ENCODE results near the gene CYSTM1. TPM values are rescaled to one million over a fixed set of nuclear protein-coding genes. Genes with fewer than 3 reads are reported as not detected.

The CYSTM1 gene
- polyA plus RNA-seq, 6 donors from 2014 or later, result 5.4 to 20.6 (median 12.6) TPM

DNA sequence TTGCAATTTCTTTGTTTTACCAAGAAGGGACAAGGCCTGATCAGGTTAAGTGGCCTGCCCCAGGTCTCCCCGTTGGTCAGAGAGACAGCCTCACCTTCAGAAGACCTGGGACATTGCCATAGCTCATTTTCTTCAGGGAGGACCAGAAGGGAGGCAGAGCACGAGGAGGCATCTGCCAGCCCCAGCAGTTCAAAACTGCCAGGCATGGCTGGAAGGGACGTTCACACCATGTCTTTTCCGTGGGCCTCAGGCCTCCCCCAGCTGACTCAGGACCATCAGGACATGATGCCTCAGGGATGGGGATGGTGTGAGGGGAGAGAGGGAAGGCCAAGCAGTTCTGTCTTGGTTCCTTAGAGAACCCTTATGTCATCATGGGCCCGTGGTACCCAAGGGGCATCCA, 32.7 kb upstream of the CYSTM1 start:
- ATAC-seq (ENCODE audit: low read depth in 2 of 2) (no peak), DNase-seq (no peak)
- Mint-ChIP-seq H3K4me3 (peak overlapping the region in 1 of 8 donors; percentile 51), H3K27ac (no peak overlapping the region), H3K4me1 (peaks cover 31 to 50% (median 31%) of the 10 kb centered on the region in 3 donors), H3K27me3 (peaks cover 13 to 33% (median 21%) of the 10 kb centered on the region in 3 donors), H3K36me3 (no peaks in the 10 kb centered on the region), H3K9me3 (no peaks in the 10 kb centered on the region)

DNA sequence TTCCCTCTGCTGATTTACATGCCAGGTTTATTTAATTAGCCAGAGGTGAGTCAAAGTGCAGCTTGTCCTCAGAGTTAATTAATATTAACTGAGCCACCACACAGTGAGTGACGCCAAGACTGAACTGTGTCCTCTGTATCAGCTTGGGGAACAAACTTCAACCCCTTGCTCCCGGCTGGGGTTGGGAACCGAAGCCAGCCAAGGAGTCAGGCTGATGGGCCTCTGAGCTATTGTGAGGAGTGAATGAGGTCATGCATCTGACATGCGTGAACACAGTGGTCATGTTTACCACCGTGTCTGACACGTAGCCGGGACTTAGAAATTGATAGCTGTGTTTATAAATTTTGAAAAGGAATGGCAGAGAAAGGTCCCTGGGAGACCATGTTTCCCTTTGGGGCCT, 32.1 kb upstream of the CYSTM1 start:
- peak overlapping the region in 1 of 8 donors; percentile 20 for H3K4me3 Mint-ChIP-seq

DNA sequence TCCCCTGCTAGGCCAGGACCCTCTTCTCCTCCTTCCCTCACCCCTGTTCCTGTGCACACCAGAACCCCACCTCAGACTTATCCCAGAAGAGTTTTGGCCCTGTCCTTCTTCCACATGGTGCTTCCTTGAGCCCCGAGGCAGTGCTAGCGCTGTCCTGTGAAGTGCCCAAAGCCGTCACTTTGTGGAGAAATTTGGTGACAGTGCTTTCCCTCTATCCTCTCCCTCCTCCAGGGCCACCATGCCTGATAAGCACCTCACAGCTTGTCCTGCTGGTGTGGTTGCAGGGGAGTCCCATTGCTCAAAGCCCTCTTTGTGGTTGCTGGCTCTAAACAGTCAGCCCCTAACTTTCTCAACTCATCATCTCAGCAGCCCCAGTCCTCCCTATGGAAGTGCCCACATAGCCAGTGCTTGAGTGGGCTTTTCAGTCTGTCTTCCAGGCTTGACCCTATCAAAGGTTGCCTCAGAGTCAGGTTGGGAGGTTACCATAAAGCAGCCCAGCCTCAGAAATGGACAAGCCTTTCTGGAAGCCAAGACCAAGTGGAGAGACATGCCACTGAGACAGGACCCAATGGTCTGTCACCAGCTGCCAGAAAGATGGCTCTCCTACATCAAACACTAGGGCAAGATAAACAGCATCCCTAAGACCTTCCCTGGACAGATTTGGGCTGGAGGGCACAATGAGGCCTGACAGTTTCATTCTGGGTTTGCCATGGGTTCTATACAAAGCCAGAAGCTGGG, 31.3 kb upstream of the CYSTM1 start:
- Mint-ChIP-seq H3K4me3 (peak overlapping the region in 3 of 8 donors; percentile 58 to 87 (median 59)), H3K4me1 (peaks cover 27 to 50% (median 31%) of the 10 kb centered on the region in 3 donors), H3K27ac (peak overlapping the region in 1 of 6 donors; percentile 66), H3K27me3 (peaks cover 21 to 46% (median 27%) of the 10 kb centered on the region in 3 donors), H3K9me3 (no peaks in the 10 kb centered on the region), H3K36me3 (no peaks in the 10 kb centered on the region)
- DNase-seq (no peak), ATAC-seq (ENCODE audit: low read depth in 2 of 2) (peak in 1 of 2 donors; percentile 2)

More for the DNA sequence above, 32.1 kb upstream of the CYSTM1 start:
- no peaks in the 10 kb centered on the region for H3K9me3 Mint-ChIP-seq
- no peak for DNase-seq
- no peak overlapping the region for H3K27ac Mint-ChIP-seq
- peaks cover 15 to 39% (median 27%) of the 10 kb centered on the region in 3 donors for H3K27me3 Mint-ChIP-seq
- no peaks in the 10 kb centered on the region for H3K36me3 Mint-ChIP-seq
- peaks cover 29 to 50% (median 31%) of the 10 kb centered on the region in 3 donors for H3K4me1 Mint-ChIP-seq
- no peak for ATAC-seq (ENCODE audit: low read depth in 2 of 2)

GRCh38 chr5:140145256-140145655, 29.7 kb upstream of the CYSTM1 start:
- Mint-ChIP-seq H3K9me3 (no peaks in the 10 kb centered on the region), H3K4me3 (peak overlapping the region in 7 of 8 donors; percentile 60 to 80 (median 68)), H3K4me1 (peaks cover 24 to 43% (median 31%) of the 10 kb centered on the region in 3 donors), H3K27ac (peak overlapping the region in 1 of 6 donors; percentile 63), H3K36me3 (no peaks in the 10 kb centered on the region), H3K27me3 (peaks cover 21 to 46% (median 27%) of the 10 kb centered on the region in 3 donors)
- DNase-seq (no peak), ATAC-seq (ENCODE audit: low read depth in 2 of 2) (no peak)

- peak; percentile 59 for DNase-seq
- Mint-ChIP-seq H3K4me1 (peaks cover 19 to 36% (median 31%) of the 10 kb centered on the region in 3 donors), H3K27me3 (peaks cover 21 to 46% (median 27%) of the 10 kb centered on the region in 3 donors), H3K36me3 (no peaks in the 10 kb centered on the region), H3K4me3 (peak overlapping the region in 7 of 8 donors; percentile 60 to 80 (median 68)), H3K27ac (no peak overlapping the region), H3K9me3 (no peaks in the 10 kb centered on the region)
- ATAC-seq (ENCODE audit: low read depth in 2 of 2), result peak; percentile 76 to 80
Measured at GRCh38 chr5:140145818-140146522, 29.0 kb upstream of the CYSTM1 start.

DNA sequence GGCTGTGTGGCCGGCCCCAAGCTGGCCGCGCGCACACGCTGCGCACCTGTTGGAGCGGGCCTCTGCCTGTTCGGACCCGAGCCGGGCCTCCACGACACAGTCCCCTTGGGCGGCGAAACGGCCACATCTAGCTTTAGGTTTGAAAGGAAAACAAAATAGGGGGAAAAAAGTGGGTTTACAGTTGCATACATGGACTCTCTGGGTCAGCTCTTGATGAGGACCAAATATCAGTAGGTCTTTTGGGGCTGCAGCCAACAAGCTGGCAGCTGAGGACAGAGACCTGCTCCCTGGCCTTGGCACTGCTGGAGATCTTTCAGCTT, 28.5 kb upstream of the CYSTM1 start:
- no peaks in the 10 kb centered on the region for H3K9me3 Mint-ChIP-seq
- no peaks in the 10 kb centered on the region for H3K36me3 Mint-ChIP-seq
- peaks cover 19 to 34% (median 31%) of the 10 kb centered on the region in 3 donors for H3K4me1 Mint-ChIP-seq
- ATAC-seq (ENCODE audit: low read depth in 2 of 2), result no peak
- no peak overlapping the region for H3K27ac Mint-ChIP-seq
- DNase-seq, result no peak
- peaks cover 21 to 46% (median 27%) of the 10 kb centered on the region in 3 donors for H3K27me3 Mint-ChIP-seq
- H3K4me3 Mint-ChIP-seq, result peak overlapping the region in 7 of 8 donors; percentile 21 to 78 (median 65)

DNA sequence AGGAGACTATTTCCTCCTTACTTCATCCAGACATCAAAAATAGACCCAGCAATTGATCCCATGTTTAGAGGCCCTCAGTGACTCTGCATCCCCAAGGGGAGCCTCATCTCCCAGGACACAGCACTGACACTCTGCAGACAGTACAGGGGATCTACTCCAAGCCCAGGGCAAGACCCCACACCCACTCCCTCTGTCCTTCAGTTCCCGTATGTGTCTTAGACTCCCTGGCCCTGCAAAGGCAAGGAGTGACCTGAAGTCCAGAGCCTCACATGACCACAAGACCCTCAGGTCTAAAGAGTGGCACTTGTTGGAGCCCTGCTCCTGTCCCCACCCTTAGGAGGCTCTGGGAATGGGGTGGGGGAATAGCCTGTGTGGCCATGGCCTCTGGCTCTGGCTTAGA, 27.5 kb upstream of the CYSTM1 start:
- DNase-seq (no peak), ATAC-seq (ENCODE audit: low read depth in 2 of 2) (no peak)
- H3K4me1 Mint-ChIP-seq, result peaks cover 24 to 36% (median 34%) of the 10 kb centered on the region in 3 donors
- H3K27ac Mint-ChIP-seq, result peak overlapping the region in 1 of 6 donors; percentile 33
- H3K36me3 Mint-ChIP-seq, result no peaks in the 10 kb centered on the region
- H3K4me3 Mint-ChIP-seq, result peak overlapping the region in 2 of 8 donors; percentile 4 to 69
- peaks cover 21 to 46% (median 27%) of the 10 kb centered on the region in 3 donors for H3K27me3 Mint-ChIP-seq
- H3K9me3 Mint-ChIP-seq, result no peaks in the 10 kb centered on the region

GRCh38 chr5:140148508-140148907, 26.5 kb upstream of the CYSTM1 start:
- no peaks in the 10 kb centered on the region for H3K9me3 Mint-ChIP-seq
- no peak overlapping the region for H3K4me3 Mint-ChIP-seq
- H3K36me3 Mint-ChIP-seq, result no peaks in the 10 kb centered on the region
- peaks cover 21 to 46% (median 27%) of the 10 kb centered on the region in 3 donors for H3K27me3 Mint-ChIP-seq
- DNase-seq (no peak), ATAC-seq (ENCODE audit: low read depth in 2 of 2) (no peak)
- H3K4me1 Mint-ChIP-seq, result peaks cover 22 to 32% (median 30%) of the 10 kb centered on the region in 3 donors
- no peak overlapping the region for H3K27ac Mint-ChIP-seq

DNA sequence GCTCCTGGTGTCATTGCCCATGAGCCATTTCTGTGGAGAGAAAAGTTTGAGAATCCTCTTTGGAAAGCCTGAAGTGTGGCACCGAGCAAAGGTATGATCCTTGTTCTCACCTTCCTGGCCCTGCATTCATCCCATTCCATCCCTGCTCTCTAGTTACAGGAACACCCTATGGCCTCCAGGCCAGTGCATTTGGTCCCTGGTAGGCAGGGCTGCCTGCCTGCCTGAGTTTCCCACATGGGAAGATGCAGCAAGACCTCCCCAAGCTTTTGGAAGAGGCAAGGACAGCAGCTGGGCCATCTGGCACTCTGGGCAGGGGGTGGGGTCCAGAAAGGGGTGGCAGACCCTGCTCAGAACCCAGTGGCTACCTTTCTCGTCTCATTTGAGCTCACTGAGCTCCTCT, 24.8 kb upstream of the CYSTM1 start:
- Mint-ChIP-seq H3K36me3 (no peaks in the 10 kb centered on the region), H3K4me3 (no peak overlapping the region), H3K27me3 (peaks cover 11 to 33% (median 22%) of the 10 kb centered on the region in 3 donors), H3K9me3 (no peaks in the 10 kb centered on the region), H3K27ac (peak overlapping the region in 1 of 6 donors; percentile 24), H3K4me1 (peaks cover 15 to 19% (median 16%) of the 10 kb centered on the region in 3 donors)
- DNase-seq, result no peak
- ATAC-seq (ENCODE audit: low read depth in 2 of 2), result no peak

- DNase-seq, result no peak
- no peak for ATAC-seq (ENCODE audit: low read depth in 2 of 2)
- Mint-ChIP-seq H3K36me3 (no peaks in the 10 kb centered on the region), H3K9me3 (no peaks in the 10 kb centered on the region), H3K27ac (peak overlapping the region in 1 of 6 donors; percentile 10), H3K4me3 (no peak overlapping the region), H3K4me1 (peaks cover 5 to 10% (median 10%) of the 10 kb centered on the region in 3 donors), H3K27me3 (peaks cover 8 to 22% (median 14%) of the 10 kb centered on the region in 3 donors)
Measured at GRCh38 chr5:140151144-140152021, 23.6 kb upstream of the CYSTM1 start.

GRCh38 chr5:140152022-140152999, 22.7 kb upstream of the CYSTM1 start:
- Mint-ChIP-seq H3K4me1 (peaks cover 5 to 15% (median 14%) of the 10 kb centered on the region in 3 donors), H3K27ac (no peak overlapping the region), H3K9me3 (no peaks in the 10 kb centered on the region), H3K36me3 (no peaks in the 10 kb centered on the region), H3K4me3 (no peak overlapping the region), H3K27me3 (peaks cover 6 to 12% (median 8%) of the 10 kb centered on the region in 3 donors)
- ATAC-seq (ENCODE audit: low read depth in 2 of 2), result no peak
- DNase-seq, result no peak

- ATAC-seq (ENCODE audit: low read depth in 2 of 2), result no peak
- peaks cover 7 to 16% (median 15%) of the 10 kb centered on the region in 3 donors for H3K4me1 Mint-ChIP-seq
Measured at GRCh38 chr5:140153255-140153654, 21.7 kb upstream of the CYSTM1 start.

More at GRCh38 chr5:140153255-140153654, 21.7 kb upstream of the CYSTM1 start:
- Mint-ChIP-seq H3K27me3 (peaks cover 0 to 3% (median 2%) of the 10 kb centered on the region in 3 donors), H3K9me3 (no peaks in the 10 kb centered on the region), H3K36me3 (no peaks in the 10 kb centered on the region), H3K27ac (no peak overlapping the region), H3K4me3 (no peak overlapping the region)
- DNase-seq, result no peak
